ENCODE data around the gene WNK3.

DNA sequence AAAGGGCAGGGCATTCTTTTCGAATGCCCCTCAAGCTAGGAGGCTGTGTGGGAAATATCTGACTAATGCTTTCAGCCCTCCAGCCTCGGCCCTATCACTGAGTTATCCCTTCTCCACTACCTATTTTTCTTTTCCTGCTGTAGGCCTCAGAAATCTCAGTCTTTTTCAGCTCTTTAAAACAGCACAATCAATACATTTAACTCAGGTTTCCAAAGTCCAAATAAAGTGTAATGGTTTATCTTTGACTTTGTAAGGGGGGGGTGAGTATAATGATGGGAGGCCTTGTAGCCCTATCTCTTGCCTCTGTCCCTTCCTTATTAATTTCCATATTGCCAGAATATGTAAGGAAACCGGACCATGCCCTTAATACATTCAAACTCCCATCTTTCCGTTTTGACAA lies 1.6 kb upstream of the WNK3 start:
- TF ChIP-seq, protein P1, sequence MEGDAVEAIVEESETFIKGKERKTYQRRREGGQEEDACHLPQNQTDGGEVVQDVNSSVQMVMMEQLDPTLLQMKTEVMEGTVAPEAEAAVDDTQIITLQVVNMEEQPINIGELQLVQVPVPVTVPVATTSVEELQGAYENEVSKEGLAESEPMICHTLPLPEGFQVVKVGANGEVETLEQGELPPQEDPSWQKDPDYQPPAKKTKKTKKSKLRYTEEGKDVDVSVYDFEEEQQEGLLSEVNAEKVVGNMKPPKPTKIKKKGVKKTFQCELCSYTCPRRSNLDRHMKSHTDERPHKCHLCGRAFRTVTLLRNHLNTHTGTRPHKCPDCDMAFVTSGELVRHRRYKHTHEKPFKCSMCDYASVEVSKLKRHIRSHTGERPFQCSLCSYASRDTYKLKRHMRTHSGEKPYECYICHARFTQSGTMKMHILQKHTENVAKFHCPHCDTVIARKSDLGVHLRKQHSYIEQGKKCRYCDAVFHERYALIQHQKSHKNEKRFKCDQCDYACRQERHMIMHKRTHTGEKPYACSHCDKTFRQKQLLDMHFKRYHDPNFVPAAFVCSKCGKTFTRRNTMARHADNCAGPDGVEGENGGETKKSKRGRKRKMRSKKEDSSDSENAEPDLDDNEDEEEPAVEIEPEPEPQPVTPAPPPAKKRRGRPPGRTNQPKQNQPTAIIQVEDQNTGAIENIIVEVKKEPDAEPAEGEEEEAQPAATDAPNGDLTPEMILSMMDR (IDR thresholded peaks at IDR 0.05), result no peak
- TF ChIP-seq EZH2 (IDR thresholded peaks at IDR 0.05), result no peak
